Hepatocyte (in vitro differentiated cells): ENCODE results near the gene ST6GALNAC4. TPM values are rescaled to one million over a fixed set of nuclear protein-coding genes. Genes with fewer than 3 reads are reported as not detected.

Source experiments
- DNase-seq: peaks from one replicate; pipeline ENCODE4 v3.0.0-alpha.2; 2016; ENCODE audit warnings: low spot score
- H2AFZ ChIP-seq: fragments of 200-600 bp; sonication (generic); 2 replicates; pipeline ENCODE4 v1.6.0; 2016; ENCODE audit warnings: antibody characterized with exemption, mild to moderate bottlenecking
- H3K27ac ChIP-seq: fragments of 200-600 bp; sonication (generic); 2 replicates; pipeline ENCODE4 v1.5.1; 2016; ENCODE audit warnings: mild to moderate bottlenecking
- H3K27me3 ChIP-seq: fragments of 200-600 bp; sonication (generic); 2 replicates; pipeline ENCODE4 v1.6.1; 2016
- H3K36me3 ChIP-seq: fragments of 200-600 bp; sonication (generic); replicated peaks from 2 replicates; pipeline ENCODE4 v1.5.1; 2016; ENCODE audit warnings: low read depth; ENCODE audit not compliant: insufficient read depth
- H3K4me1 ChIP-seq: fragments of 200-600 bp; sonication (generic); 2 replicates; pipeline ENCODE4 v1.5.1; 2016; ENCODE audit warnings: mild to moderate bottlenecking, moderate library complexity; ENCODE audit not compliant: insufficient read depth
- H3K4me2 ChIP-seq: fragments of 200-600 bp; sonication (generic); 2 replicates; pipeline ENCODE4 v1.6.0; 2016
- H3K4me3 ChIP-seq: fragments of 200-600 bp; sonication (generic); 2 replicates; pipeline ENCODE4 v1.5.1; 2016; ENCODE audit warnings: mild to moderate bottlenecking
- H3K79me2 ChIP-seq: fragments of 200-600 bp; sonication (generic); 2 replicates; pipeline ENCODE4 v1.6.0; 2017; ENCODE audit warnings: mild to moderate bottlenecking
- H3K9me2 ChIP-seq: fragments of 200-600 bp; sonication (generic); replicated peaks from 2 replicates; pipeline ENCODE4 v1.6.0; 2017; ENCODE audit warnings: mild to moderate bottlenecking; ENCODE audit not compliant: insufficient read depth
- H3K9me3 ChIP-seq: fragments of 200-600 bp; sonication (generic); 2 replicates; pipeline ENCODE4 v1.5.1; 2016; ENCODE audit warnings: low read depth, mild to moderate bottlenecking
- H4K20me1 ChIP-seq: fragments of 200-600 bp; sonication (generic); 2 replicates; pipeline ENCODE4 v1.6.0; 2016; ENCODE audit warnings: mild to moderate bottlenecking; ENCODE audit not compliant: insufficient read depth, poor library complexity, severe bottlenecking
- EZH2 ChIP-seq: fragments of 200-600 bp; sonication (generic); IDR thresholded peaks from 2 replicates; pipeline ENCODE4 v1.6.1; 2016; ENCODE audit warnings: antibody characterized with exemption, mild to moderate bottlenecking, borderline replicate concordance
- EZH2phosphoT487 ChIP-seq: fragments of 200-600 bp; sonication (generic); IDR thresholded peaks from one replicate; pipeline ENCODE4 v1.6.1; 2018; ENCODE audit warnings: antibody characterized with exemption, mild to moderate bottlenecking, low read depth, moderate library complexity; ENCODE audit not compliant: unreplicated experiment, severe bottlenecking
- WGBS: methylation state at CpG from one replicate; pipeline ENCODE4 v1.1.6; 2016; ENCODE audit warnings: low lambda C conversion rate; ENCODE audit errors: missing lambda C conversion rate; 5-methylcytosine and 5-hydroxymethylcytosine counted together
- polyA plus RNA-seq: library from polyadenylated mRNA; unstranded; fragments of >200 nt; fragmentation: Nextera tagmentation; extraction: Ambion mirVana; gene quantifications from 2 replicates; pipeline ENCODE4 v1.2.1, GENCODE V29; 2016
- total RNA-seq: library from RNA; depleted of rRNA; stranded (reverse); fragments of >200 nt; gene quantifications from 2 replicates; pipeline ENCODE4 v1.2.3, GENCODE V29; 2014
- TF ChIP-seq, protein P1 (sequence below): fragments of 200-600 bp; sonication (generic); IDR thresholded peaks from 2 replicates; pipeline ENCODE4 v1.5.1; 2016; ENCODE audit warnings: antibody characterized with exemption, mild to moderate bottlenecking; ENCODE audit not compliant: poor library complexity

The ST6GALNAC4 gene
- total and polyA plus RNA-seq, 2 experiments from 2014 or later: 14.3 to 14.6 TPM

DNA sequence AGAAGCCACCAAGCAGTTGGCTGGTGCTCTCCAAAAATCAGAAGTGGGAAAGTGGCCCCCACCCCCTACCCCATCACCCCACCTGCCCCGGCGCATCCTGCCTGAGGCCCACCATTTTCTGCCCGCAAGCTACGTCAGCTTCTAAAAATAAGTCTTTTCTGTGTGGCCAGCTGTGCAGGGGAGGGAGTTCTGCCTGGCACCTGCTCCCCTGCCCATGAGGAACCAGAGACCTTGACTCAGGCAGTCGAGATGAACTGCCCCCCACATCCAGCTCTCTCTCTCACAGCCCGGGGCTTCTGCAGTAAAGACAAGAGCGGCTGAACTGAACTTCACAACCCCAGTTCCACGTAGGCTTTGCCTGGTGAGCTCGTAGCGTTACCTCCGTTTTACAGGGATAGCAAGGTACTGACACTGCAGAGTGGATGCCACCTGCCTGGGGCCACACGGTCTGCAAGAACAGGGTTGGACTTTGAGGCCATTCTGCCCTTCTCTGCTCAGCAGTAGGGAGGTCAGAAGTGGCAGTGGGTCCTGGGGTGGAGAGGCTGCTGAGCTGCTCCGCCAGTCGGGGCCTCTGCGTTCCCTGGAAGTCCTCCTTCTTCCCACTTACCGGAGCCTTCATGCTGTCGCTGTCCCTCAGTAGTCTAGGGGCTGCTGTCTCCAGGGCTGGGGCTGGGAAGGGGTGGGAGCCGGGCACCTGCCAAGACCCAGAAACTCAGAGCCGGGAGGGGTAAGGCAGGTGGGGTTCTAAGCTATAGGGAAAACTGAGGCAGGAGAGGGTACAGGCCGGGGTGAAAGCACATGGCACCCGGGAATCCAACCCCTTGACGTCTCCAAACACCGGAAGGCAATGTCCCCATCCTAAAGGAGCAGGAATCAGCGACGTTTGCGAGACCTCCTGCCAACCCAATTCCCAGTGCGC lies 781 bp downstream of the ST6GALNAC4 start:
- Histone ChIP-seq H2AFZ (peak overlapping the region; percentile 62), H3K9me3 (no peaks in the 10 kb centered on the region), H4K20me1 (no peaks in the 10 kb centered on the region), H3K79me2 (no peaks in the 10 kb centered on the region), H3K4me2 (peak overlapping the region; percentile 86), H3K9me2 (no peaks in the 10 kb centered on the region), H3K4me1 (peaks cover 21% of the 10 kb centered on the region), H3K27ac (no peak overlapping the region), H3K36me3 (no peaks in the 10 kb centered on the region), H3K4me3 (peak overlapping the region; percentile 35), H3K27me3 (no peaks in the 10 kb centered on the region)
- no peak for DNase-seq
- TF ChIP-seq EZH2phosphoT487 (no peak), EZH2 (no peak)
- TF ChIP-seq, protein P1, sequence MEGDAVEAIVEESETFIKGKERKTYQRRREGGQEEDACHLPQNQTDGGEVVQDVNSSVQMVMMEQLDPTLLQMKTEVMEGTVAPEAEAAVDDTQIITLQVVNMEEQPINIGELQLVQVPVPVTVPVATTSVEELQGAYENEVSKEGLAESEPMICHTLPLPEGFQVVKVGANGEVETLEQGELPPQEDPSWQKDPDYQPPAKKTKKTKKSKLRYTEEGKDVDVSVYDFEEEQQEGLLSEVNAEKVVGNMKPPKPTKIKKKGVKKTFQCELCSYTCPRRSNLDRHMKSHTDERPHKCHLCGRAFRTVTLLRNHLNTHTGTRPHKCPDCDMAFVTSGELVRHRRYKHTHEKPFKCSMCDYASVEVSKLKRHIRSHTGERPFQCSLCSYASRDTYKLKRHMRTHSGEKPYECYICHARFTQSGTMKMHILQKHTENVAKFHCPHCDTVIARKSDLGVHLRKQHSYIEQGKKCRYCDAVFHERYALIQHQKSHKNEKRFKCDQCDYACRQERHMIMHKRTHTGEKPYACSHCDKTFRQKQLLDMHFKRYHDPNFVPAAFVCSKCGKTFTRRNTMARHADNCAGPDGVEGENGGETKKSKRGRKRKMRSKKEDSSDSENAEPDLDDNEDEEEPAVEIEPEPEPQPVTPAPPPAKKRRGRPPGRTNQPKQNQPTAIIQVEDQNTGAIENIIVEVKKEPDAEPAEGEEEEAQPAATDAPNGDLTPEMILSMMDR: no peak
- WGBS: 59% methylated on average over 26 of the region's 27 CpGs

DNA sequence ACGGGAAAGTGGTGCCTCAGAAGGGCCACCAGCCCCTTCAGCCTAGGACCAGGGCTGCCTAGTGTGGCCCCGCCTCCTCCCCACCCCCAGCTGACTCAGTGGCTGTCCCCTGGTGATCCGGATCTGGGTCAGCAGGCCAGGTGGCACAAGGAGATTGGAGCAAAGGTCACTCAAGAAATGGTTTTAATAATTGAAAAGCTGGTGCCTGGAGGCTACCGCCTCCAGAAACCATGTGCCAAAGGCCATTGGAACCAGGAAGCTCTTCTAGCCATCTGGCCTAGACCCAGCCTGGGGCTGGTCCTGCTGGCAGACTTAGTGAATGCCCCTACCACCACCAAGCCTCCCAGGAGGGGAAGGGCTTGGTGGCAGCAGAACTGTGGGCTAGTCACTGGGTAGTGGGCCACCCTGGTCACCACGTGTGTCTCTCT lies 1.5 kb downstream of the ST6GALNAC4 start:
- H3K27ac ChIP-seq: no peak overlapping the region
- H3K4me3 ChIP-seq: no peak overlapping the region
- H3K4me1 ChIP-seq: peaks cover 21% of the 10 kb centered on the region
- DNase-seq: no peak
- H3K9me2 ChIP-seq: no peaks in the 10 kb centered on the region
- H3K9me3 ChIP-seq: no peaks in the 10 kb centered on the region
- no peaks in the 10 kb centered on the region for H3K36me3 ChIP-seq
- no peak overlapping the region for H2AFZ ChIP-seq
- peak overlapping the region; percentile 86 for H3K4me2 ChIP-seq
- TF ChIP-seq, protein P1: no peak
- TF ChIP-seq EZH2phosphoT487 (no peak), EZH2 (no peak)
- H4K20me1 ChIP-seq: no peaks in the 10 kb centered on the region
- 91% methylated on average over 5 of the region's 5 CpGs for WGBS
- no peaks in the 10 kb centered on the region for H3K79me2 ChIP-seq
- H3K27me3 ChIP-seq: no peaks in the 10 kb centered on the region

DNA sequence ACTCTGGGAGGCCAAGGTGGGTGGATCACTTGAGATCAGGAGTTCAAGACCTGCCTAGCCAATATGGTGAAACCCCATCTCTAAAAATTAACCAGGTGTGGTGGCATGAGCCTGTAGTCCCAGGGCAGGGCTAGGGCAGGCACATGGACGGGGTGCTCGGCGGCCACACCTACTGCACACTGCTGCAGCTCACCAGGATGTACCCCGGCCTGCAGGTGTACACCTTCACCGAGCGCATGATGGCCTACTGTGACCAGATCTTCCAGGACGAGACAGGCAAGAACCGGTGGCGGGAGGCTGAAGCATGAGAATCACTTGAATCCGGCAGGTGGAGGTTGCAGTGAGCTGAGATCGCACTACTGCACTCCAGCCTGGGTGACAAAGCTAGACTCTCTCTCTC lies 3.2 kb downstream of the ST6GALNAC4 start:
- 92% methylated on average over 11 of the region's 11 CpGs for WGBS
- DNase-seq: no peak
- TF ChIP-seq EZH2 (no peak), EZH2phosphoT487 (no peak)
- TF ChIP-seq, protein P1: no peak
- no peaks in the 10 kb centered on the region for H3K9me3 ChIP-seq
- H3K79me2 ChIP-seq: no peaks in the 10 kb centered on the region
- no peak overlapping the region for H3K4me2 ChIP-seq
- H3K36me3 ChIP-seq: no peaks in the 10 kb centered on the region
- no peak overlapping the region for H3K27ac ChIP-seq
- no peaks in the 10 kb centered on the region for H4K20me1 ChIP-seq
- H3K4me3 ChIP-seq: no peak overlapping the region
- H2AFZ ChIP-seq: no peak overlapping the region
- H3K9me2 ChIP-seq: no peaks in the 10 kb centered on the region
- H3K27me3 ChIP-seq: no peaks in the 10 kb centered on the region
- peaks cover 21% of the 10 kb centered on the region for H3K4me1 ChIP-seq
